Panc1 (cell line): ENCODE results near the gene ZIC4.

Source experiments
- POLR2AphosphoS5 ChIP-seq: IDR thresholded peaks from 2 replicates; pipeline ENCODE4 v1.6.1; 2012; ENCODE audit warnings: mild to moderate bottlenecking, low read depth, low read length, moderate library complexity
- SIN3A ChIP-seq: IDR thresholded peaks from 2 replicates; pipeline ENCODE4 v1.6.1; 2012; ENCODE audit warnings: low read depth, mild to moderate bottlenecking, low read length, moderate library complexity, borderline replicate concordance; ENCODE audit not compliant: insufficient read depth
- TCF7L2 ChIP-seq: IDR thresholded peaks from 2 replicates; pipeline ENCODE4 v1.6.1; 2011; ENCODE audit warnings: mild to moderate bottlenecking, low read depth, low read length, inconsistent platforms
- TF ChIP-seq, protein P1 (sequence below), 2 experiments: IDR thresholded peaks; 2 replicates each; pipeline ENCODE4 v1.6.1; 2011 to 2012; ENCODE audit warnings: low read depth in 2 of 2, control low read depth in 1 of 2, low read length in 1 of 2, mild to moderate bottlenecking in 1 of 2, moderate library complexity in 1 of 2; ENCODE audit not compliant: insufficient read depth in 1 of 2
- TF ChIP-seq, protein P2 (sequence below): fragments of 450-650 bp; IDR thresholded peaks from 2 replicates; pipeline ENCODE4 v1.5.1; 2017; ENCODE audit warnings: mild to moderate bottlenecking

DNA sequence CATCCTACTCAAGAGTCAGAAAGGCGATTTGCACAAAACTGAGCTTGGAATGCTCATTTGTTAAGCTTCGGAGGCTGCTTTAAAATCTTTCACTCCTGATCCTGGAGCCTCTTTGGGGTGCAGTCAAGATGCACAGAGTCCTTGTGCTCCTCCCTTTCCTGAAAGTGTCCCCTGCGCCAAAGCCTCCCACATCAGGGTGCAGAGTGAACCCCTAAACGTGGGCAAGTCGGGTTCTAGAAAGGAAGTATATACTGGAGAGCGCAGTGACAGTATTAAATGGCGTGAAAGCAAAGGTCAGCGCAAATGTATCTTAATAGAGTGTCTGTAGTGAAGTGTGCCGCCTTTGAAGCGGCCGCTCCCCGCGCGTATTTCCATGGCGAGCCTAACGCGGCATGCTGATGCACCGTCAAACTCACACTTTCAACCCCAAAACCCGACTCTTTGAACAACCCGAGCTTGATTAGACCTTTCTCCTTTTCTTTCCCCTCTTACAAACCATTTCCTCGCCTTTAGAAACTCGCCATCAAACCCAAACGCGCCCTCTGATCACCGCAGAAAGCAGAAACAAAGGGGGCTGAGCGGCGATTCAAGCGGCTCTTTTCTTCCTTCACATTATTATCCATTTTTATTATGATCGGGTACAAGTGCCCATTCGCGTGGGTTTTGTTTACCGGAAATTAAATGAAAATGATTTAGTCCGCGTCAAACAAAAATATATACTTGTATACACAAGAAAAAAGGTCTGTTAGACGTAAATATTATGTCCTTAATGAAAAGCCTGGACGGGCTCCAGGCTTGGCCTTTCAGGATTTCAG lies 18.3 kb downstream of the ZIC4 start:
- TF ChIP-seq, protein P1, sequence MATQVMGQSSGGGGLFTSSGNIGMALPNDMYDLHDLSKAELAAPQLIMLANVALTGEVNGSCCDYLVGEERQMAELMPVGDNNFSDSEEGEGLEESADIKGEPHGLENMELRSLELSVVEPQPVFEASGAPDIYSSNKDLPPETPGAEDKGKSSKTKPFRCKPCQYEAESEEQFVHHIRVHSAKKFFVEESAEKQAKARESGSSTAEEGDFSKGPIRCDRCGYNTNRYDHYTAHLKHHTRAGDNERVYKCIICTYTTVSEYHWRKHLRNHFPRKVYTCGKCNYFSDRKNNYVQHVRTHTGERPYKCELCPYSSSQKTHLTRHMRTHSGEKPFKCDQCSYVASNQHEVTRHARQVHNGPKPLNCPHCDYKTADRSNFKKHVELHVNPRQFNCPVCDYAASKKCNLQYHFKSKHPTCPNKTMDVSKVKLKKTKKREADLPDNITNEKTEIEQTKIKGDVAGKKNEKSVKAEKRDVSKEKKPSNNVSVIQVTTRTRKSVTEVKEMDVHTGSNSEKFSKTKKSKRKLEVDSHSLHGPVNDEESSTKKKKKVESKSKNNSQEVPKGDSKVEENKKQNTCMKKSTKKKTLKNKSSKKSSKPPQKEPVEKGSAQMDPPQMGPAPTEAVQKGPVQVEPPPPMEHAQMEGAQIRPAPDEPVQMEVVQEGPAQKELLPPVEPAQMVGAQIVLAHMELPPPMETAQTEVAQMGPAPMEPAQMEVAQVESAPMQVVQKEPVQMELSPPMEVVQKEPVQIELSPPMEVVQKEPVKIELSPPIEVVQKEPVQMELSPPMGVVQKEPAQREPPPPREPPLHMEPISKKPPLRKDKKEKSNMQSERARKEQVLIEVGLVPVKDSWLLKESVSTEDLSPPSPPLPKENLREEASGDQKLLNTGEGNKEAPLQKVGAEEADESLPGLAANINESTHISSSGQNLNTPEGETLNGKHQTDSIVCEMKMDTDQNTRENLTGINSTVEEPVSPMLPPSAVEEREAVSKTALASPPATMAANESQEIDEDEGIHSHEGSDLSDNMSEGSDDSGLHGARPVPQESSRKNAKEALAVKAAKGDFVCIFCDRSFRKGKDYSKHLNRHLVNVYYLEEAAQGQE (IDR thresholded peaks at IDR 0.05; ENCODE audit: insufficient read depth in 1 of 2, low read depth in 2 of 2, low read length in 1 of 2): no peak
- TF ChIP-seq, protein P2, sequence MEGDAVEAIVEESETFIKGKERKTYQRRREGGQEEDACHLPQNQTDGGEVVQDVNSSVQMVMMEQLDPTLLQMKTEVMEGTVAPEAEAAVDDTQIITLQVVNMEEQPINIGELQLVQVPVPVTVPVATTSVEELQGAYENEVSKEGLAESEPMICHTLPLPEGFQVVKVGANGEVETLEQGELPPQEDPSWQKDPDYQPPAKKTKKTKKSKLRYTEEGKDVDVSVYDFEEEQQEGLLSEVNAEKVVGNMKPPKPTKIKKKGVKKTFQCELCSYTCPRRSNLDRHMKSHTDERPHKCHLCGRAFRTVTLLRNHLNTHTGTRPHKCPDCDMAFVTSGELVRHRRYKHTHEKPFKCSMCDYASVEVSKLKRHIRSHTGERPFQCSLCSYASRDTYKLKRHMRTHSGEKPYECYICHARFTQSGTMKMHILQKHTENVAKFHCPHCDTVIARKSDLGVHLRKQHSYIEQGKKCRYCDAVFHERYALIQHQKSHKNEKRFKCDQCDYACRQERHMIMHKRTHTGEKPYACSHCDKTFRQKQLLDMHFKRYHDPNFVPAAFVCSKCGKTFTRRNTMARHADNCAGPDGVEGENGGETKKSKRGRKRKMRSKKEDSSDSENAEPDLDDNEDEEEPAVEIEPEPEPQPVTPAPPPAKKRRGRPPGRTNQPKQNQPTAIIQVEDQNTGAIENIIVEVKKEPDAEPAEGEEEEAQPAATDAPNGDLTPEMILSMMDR: no peak
- no peak for TF ChIP-seq POLR2AphosphoS5
- no peak for TF ChIP-seq SIN3A
- no peak for TF ChIP-seq TCF7L2
